MM.1S (cell line): ENCODE results near the gene BCL2.

Experiments
- EZH2 ChIP-seq: fragments of 300-600 bp; sonication (generic); optimal IDR thresholded peaks from 2 replicates; pipeline ENCODE3; 2017; ENCODE audit warnings: low read depth, mild to moderate bottlenecking, antibody characterized with exemption, low read length, mixed read lengths
- TF ChIP-seq, protein P1 (sequence below): fragments of 300-600 bp; sonication (generic); IDR thresholded peaks from 2 replicates; pipeline ENCODE4 v1.5.1; 2016; ENCODE audit warnings: antibody characterized with exemption, low read length, mixed read lengths

DNA sequence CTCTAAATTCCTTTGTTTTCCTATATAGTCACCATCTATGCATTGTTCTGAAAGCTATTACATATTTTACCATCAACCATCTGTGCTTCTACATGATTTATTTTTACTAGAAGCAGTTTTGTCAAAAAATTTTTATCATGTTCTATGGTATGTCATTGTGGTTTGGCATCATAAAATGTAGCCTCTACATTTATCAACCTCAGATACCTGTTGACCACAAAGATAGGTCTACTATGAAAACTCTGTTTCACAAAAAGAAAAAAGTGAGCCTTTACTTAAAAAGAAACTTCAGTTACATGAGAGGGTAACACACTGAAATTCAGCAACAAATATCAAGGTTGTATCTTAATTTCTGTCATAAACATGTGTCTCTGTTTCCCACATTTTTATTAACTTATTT, 3.7 kb downstream of the BCL2 start:
- TF ChIP-seq, protein P1, sequence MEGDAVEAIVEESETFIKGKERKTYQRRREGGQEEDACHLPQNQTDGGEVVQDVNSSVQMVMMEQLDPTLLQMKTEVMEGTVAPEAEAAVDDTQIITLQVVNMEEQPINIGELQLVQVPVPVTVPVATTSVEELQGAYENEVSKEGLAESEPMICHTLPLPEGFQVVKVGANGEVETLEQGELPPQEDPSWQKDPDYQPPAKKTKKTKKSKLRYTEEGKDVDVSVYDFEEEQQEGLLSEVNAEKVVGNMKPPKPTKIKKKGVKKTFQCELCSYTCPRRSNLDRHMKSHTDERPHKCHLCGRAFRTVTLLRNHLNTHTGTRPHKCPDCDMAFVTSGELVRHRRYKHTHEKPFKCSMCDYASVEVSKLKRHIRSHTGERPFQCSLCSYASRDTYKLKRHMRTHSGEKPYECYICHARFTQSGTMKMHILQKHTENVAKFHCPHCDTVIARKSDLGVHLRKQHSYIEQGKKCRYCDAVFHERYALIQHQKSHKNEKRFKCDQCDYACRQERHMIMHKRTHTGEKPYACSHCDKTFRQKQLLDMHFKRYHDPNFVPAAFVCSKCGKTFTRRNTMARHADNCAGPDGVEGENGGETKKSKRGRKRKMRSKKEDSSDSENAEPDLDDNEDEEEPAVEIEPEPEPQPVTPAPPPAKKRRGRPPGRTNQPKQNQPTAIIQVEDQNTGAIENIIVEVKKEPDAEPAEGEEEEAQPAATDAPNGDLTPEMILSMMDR: no peak
- no peak for TF ChIP-seq EZH2
